Measurements from ENCODE around the gene OPN1SW.

DNA sequence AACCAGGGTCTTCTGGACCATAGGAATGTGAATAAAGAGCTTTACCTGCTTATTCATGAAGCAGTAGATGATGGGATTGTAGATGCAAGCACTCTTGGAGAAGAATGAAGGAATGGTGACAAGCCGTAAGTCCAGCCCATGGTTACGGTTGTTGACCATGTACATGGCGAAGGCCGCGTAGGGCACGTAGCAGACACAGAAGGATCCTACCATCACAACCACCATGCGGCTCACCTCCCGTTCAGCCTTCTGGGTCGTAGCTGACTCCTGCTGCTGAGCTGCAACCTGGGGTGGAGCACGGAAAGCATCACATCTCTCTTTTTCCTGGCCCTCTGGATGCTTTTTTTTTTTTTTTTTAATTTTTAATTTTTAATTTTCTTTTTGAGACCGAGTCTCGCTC is 2.0 kb downstream of the OPN1SW start:
- TF ChIP-seq, protein P1, sequence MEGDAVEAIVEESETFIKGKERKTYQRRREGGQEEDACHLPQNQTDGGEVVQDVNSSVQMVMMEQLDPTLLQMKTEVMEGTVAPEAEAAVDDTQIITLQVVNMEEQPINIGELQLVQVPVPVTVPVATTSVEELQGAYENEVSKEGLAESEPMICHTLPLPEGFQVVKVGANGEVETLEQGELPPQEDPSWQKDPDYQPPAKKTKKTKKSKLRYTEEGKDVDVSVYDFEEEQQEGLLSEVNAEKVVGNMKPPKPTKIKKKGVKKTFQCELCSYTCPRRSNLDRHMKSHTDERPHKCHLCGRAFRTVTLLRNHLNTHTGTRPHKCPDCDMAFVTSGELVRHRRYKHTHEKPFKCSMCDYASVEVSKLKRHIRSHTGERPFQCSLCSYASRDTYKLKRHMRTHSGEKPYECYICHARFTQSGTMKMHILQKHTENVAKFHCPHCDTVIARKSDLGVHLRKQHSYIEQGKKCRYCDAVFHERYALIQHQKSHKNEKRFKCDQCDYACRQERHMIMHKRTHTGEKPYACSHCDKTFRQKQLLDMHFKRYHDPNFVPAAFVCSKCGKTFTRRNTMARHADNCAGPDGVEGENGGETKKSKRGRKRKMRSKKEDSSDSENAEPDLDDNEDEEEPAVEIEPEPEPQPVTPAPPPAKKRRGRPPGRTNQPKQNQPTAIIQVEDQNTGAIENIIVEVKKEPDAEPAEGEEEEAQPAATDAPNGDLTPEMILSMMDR (IDR thresholded peaks at IDR 0.05), result no peak
- TF ChIP-seq POLR2A (IDR thresholded peaks at IDR 0.05), result no peak
